ENCODE data around the gene MSLN.

The MSLN gene

DNA sequence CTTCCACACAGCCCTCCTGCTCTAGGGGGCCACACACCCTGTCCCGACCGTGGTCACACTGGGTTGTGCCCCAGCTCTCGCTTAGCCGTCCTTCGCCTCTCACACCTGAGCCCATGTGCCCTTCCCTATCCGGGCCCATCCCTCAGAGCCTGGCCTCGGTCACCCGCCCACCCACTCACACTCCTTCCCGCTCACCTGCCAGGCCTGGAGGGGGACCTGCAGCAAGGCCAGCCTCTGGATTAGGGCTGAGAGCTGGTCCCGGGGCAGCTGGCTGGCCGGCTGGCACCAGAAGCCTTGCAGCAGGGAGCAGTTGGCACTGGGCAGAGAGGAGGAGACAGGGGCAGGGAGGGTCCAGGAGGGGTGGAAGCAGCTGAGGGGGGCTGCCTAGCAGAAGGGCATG is 17.9 kb downstream of the MSLN start:
- no peak for FAIRE-seq

DNA sequence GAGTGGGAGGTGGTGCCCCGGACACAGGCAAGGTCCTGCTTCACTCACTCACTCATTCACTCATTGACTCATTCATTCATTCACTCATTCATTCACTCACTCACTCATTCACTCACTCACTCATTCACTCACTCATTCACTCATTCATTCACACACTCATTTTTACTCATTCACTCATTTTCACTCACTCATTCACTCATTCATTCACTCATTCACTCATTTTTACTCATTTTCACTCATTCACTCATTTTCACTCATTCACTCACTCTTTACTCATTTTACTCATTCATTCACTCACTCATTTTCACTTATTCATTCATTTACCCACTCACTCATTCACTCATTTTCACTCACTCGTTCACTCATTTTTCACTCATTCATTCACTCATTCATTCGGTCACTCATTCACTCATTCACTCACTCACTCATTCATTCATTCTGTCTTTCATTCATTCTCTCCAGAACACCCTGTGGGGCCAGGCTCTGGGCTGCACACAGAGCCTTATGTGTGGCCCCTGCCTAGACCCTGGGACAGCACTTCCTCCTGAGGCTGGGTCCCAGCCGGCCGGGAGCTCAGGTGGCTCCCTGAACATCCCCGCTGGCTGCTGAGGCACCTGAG is 18.5 kb downstream of the MSLN start:
- FAIRE-seq = no peak

DNA sequence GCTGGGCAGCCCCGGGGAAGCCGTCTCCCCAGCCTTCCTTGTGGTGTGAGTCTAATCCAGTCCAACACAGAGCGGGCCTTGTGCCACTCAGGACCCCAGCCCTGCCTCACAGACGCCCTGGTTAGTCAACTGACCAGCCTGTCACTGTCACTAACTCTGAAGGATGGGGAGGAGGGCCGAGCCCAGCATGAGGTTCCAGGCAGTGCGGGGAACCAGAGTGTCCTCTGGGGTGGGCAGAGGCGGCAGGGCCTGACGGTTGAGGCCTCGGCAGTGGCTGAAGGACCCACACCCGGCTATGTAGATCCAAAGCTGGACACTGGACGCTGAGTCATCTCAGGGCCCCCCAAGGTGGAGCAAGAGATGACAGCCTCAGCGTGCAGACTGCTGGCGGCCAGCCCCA is 19.0 kb downstream of the MSLN start:
- FAIRE-seq = no peak

DNA sequence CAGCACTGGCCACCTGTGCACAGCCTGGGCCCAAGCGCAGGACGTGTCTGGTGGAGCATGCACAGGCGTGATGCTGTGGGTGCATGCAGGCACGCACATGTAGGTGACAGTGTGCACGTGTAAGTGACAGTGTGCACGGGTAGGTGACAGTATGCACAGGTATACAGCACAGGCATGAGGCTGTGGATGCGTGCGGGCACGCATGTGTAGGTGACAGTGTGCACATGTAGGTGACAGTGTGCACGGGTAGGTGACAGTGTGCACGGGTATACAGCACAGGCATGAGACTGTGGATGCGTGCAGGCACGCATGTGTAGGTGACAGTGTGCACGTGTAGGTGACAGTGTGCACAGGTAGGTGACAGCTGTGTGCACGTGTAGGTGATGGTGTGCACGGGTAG is 19.8 kb downstream of the MSLN start:
- FAIRE-seq = no peak

DNA sequence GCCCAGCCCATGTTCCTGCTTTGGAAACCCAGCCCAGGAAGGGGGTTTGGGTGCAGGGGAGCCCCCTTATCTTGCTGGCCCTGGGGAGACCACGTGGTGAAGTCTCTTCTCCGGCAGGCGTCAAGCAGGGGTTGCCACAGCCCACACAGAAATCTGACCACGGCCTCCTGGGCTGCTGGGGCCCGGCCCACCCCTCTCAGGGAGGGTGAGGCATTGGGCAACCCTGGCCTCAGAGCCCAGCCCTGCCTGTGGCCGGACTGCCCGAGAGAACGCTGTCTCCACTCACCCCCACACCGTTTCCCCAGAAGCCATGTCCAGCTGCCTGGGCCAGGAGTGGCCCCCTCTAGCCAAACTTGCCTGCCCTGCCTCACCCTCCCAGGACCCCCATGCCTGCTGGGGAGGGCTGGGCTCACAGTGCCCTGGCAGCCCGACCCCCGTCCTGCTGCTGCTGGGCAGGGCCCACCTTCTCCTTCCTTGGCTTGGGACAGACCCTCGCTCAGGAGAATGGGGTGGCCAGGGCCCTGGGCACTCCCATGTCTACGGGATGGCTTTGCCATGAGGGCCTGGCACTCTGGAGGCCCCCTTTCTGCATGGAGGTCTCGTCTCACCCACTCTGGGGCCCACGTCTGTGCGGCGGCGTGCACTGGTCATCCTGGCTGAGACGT is 20.9 kb downstream of the MSLN start:
- no peak for FAIRE-seq

DNA sequence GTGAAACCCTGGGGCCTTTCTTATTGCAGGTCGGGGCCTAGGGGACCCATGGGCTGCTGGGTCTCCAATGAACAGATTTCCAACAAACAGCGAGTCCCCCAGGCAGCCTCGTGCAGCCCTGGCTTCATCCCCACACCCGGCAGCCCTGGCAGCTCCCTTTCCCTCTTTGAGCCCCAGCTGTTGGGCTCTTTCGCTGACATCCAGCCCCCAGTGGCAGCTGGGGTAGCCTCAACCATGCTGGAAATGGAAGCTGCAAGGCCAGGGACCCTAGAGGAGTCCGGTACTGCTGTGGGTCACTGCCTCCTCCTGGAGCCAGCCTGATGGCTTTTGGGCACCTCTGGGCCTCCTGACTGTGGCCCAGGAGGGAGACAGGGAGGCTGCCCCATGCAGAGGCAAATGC is 21.7 kb downstream of the MSLN start:
- no peak for FAIRE-seq

DNA sequence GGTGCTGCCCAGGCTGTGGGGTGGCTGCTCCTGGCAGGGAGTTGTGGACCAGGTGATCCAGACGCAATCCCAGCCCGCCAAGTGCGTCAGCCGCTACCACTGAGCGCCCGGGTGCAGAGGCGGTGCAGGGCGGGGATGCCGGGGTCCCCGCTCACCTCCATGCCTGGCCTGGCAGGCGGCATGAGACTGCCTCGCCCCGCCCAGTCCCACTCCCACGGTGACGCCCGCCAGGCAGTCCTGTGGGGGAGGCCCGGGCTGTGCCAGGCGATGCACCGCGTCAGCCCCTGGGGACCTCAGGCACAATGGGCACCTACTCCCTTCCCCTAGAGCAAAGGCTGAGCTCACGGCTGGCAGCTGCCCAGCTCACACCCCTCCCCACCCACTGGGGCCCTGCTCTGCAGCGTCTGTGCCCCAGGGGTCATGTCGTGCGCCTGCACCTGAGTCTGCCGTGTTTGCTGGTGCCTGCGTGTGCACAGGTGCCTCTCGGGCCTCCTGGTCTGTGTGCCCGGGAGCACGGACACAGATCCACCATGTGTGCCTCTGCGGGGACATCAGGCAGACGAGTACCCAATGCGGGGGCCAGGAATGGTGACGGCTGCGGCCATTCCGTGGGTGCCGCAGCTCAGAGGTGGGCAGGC is 22.4 kb downstream of the MSLN start:
- FAIRE-seq = no peak

DNA sequence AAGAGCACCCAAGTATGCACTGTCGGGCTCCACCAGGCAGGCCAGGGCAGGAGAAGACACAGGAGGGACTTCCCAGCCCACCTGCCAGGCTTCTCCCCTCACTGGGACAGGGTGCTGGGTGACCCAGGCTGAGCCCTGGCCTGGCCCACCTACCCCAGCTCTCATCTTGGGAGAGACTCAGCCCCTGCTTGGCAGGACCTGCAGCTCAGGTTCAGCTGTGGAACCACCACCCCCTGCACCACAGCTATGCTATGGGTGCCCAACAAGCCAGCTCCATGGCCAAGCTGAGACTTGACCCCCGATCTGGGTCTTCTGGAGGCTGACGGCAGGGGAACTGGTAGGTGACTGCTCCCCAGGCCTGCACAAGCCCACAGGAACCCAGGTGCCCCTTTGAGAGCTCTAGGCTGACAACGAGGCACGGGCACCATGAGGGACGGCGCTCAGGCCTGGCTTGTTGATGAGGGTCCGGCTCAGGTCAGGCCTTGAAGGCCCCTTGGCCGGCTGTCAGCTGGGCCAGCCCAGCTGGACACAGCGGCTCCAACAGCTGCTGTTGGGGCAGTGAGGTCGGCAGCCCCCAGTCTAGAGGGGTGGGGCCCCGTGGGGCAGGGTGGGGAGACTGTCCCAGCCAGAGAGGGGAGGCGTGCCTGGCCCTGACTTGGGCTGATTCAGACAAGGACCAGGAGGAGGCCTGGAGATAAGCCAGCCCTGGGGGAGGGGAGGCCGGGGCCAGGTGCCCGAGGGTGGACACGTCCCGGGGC is 23.0 kb downstream of the MSLN start:
- no peak for FAIRE-seq

DNA sequence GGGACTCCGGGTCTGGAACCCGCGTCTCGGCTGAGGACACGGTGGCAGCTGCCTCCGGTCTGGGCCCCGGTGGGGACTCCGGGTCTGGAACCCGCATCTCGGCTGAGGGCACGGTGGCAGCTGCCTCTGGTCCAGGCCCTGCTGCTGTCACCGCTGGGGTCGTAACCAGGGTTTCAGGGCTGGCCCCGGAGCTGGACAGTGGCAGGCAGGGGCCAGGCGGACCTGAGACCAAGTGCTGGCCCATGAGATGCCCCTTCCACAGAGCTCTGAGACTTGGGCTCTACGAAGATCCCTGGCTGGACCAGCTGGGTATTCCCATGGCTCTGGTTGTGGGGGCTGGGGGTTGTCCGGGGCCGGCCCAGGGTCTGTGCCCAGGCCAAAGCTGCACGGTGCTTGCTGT is 23.9 kb downstream of the MSLN start:
- FAIRE-seq = no peak

DNA sequence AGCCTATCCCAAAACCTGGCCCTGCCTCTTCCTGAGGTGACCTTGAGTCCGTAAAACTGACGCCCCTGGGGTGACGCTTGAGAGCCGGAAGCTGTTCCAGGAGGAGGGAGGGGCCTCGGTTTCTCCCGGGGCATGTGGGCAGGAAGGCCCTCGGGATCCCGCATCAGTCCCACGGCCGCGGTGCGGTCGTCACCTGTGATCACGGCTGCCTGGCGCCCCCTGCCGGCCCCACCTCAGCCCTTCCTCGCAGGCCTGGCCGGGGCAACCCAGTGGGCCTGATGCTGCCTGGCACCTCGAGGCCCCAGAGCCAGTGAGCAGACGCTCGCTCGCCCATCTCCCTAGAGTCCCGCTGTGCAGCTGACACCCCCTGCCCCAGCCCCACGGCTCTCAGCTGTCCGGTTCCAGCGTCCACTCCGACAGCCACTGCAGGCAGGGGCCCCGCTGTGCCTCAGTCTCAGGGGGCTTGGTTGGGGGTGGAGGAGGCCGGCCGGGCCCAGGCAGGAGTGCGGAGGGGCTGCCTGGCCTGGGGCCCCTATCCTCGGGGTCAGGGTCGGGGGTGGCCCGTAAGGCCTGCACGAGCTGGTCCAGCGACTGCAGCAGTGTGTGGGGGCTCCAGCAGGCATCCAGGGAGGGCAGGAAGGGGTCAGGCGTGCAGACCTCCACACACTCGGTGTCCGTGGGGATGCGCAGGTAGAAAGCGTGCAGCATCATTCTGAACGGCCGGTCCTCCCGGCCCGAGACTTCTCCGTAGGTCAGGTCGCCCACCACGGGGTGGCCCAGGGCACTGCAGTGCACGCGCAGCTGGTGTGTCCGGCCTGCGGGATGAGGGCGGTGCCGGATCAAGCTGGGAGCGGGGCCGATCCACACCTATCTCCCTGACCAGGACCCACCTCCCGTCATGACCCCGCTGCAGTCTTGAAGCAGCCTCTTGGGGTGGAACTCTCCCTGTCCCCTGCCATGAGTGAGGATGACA is 25.3 kb downstream of the MSLN start:
- FAIRE-seq = no peak

DNA sequence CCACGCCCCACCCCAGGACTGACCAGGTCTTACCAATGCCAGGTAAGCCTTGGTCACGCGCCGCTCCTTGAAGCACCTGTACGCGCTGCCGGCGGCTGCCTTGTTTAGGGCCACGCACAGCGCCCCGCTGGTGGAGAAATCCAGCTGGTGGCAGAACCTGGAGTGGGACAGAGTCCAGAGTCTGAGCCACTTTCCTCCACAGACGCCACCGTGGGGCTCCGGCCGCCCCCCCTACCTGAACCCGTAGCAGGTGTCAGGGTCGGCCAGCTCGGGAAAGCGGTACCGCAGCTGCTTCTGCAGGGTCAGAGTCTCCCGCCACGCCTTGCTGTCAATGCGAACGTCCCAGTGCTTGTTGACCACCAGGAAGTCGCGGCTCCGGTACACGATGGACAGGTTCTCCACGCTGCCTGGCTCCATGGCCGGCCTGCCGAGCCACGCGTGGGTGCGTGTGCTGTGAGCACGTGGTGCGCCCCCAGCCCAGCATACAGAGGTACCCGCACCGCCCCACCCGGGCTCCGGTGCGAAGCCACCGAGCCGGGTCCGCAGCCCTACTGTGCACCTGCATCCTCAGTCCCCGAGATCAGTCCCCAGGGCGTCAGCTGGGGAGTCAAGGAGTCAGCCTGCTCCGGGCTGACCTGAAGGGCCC is 26.9 kb downstream of the MSLN start:
- FAIRE-seq = no peak

DNA sequence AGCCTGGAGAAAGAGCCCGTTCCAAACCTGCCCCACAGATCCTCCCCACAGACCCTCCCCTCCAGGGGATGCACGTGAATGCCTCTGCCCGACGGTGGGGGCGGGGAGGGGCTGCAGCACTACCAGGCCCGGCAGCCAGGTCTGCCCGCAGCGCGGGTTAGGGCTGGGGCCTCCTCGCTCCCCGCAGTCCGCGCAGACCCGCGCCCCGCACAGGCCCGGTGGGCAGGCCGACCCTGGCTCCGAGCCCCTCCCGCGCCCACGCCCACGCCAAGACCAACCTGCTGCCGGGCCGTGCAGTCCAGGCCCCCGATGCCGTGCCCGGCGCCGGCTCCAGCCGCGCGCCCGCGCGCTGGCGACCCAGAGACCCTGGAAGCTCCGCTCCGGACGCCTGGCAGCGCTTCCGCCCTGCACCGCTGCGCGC is 27.5 kb downstream of the MSLN start, which contains the start of gene RPUSD1:
Gene RPUSD1 (minus strand): TSS at position 404 of the 421 bp plus-strand sequence. CDS start 644 bp downstream, outside the sequence.
- FAIRE-seq = no peak

DNA sequence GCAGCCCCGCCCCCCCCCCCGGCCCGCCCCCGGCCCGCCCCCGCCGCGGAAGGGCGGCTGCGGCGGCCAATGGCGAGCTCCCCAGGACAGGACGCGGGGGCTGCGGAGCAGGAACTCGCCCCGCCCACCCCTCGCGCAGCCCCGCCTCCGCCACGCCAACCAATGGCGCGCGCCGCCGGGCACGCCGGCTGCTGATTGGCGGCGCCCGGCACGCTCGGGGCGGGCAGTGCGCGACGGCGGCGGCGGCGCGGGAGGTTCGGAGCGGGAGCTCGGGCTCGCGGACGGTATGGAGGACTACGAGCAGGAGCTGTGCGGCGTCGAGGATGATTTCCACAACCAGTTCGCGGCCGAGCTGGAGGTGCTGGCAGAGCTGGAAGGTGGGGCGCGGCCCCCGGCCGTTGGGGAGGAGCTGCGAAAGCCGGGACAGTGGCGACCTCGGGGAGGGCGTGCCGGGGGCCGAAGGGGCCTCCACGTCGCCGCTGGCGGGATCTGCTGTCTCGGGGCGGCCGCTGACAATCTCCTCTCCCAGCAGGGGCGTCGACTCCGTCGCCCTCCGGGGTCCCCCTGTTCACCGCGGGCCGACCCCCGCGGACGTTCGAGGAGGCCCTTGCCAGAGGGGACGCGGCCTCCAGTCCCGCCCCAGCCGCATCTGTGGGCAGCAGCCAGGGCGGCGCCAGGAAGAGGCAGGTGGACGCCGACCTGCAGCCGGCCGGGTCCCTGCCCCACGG is 28.0 kb downstream of the MSLN start, which contains the start of gene CHTF18:
Gene CHTF18 (plus strand): TSS at position 222 of the 728 bp plus-strand sequence. CDS start 65 bp downstream, at position 287.
- no peak for FAIRE-seq

DNA sequence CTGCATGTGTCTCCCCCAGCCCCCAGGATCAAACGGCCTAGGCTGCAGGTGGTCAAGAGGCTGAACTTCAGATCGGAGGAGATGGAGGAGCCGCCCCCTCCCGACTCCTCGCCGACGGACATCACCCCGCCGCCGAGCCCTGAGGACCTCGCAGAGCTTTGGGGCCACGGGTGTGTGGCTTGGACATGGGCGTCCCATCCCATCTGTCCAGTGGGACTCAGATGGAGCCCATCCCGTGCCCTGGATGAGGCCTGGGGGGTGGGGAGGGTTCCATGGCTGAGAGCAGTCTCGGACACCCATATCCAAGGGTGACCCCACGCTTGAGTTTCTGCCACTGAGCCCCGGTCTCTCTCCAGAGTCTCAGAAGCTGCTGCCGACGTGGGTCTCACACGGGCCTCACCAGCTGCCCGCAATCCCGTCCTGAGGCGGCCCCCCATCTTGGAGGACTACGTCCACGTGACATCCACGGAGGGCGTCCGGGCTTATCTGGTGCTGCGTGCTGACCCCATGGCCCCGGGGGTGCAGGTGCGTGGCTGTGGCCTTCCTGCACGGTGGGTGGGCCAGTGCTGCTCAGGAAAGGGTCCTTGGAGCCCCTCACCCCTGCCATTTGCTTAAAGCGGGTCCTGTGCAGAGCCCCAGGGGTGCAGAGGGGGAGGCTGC is 28.8 kb downstream of the MSLN start:
- no peak for FAIRE-seq

DNA sequence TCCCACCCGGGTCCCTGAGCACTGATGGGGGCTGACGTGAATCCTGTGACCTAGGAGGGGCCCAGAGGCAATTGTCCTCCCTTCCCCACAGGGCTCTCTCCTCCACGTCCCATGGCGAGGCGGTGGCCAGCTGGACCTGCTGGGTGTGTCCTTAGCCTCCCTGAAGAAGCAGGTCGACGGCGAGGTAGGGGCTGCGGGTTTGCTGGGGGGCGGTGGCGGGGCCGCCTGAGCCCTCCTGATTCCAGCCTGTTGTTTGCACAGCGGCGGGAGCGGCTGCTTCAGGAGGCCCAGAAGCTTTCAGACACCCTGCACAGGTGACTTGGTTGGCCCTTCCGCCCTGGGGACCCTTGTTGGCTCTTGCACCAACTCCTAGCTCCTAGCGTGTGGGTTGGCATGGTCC is 29.6 kb downstream of the MSLN start:
- FAIRE-seq = no peak

DNA sequence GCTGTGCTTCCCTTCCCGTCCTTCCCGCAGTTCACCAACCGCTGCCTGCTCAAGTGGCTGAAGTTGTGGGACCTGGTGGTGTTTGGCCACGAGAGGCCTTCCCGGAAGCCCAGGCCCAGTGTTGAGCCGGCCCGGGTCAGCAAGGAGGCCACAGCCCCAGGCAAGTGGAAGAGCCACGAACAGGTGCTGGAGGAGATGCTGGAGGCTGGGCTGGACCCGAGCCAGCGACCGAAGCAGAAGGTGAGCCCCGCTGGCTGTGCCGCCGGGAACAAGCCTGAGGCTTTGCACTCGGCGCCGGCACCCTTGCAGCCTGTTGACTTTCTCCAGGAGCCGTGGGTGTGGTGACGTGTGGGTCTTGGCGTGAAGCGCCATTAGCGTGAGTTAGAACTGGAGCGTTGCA is 30.6 kb downstream of the MSLN start:
- no peak for FAIRE-seq

DNA sequence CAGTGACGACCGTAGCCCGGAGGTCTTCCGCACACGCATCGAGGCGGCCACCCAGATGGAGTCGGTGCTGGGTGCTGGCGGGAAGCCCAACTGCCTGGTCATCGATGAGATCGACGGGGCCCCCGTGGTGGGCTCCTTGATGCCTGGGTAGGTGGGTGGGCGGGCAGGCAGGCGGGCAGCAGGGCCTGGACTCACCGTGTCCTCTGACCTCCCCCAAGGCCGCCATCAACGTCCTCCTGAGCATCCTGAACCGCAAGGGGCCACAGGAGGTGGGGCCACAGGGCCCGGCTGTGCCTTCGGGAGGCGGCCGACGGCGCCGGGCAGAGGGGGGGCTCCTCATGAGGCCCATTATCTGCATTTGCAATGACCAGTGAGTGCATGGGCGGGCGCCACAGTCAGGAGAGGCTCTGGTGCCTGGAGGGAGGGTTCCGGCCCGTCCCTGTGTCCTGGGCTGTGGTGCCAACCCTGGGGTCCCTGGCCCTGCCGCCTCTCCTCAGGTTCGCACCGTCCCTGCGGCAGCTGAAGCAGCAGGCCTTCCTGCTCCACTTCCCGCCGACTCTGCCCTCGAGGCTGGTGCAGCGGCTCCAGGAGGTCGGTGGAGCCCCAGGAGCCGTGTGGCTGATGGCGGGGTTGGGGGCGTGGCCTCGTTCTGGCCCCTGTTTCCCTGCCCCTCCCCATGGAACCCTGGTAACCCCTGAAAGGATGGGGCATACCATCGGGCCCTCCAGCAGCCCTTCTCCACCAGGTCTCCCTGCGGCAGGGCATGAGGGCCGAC is 31.9 kb downstream of the MSLN start:
- FAIRE-seq = no peak

DNA sequence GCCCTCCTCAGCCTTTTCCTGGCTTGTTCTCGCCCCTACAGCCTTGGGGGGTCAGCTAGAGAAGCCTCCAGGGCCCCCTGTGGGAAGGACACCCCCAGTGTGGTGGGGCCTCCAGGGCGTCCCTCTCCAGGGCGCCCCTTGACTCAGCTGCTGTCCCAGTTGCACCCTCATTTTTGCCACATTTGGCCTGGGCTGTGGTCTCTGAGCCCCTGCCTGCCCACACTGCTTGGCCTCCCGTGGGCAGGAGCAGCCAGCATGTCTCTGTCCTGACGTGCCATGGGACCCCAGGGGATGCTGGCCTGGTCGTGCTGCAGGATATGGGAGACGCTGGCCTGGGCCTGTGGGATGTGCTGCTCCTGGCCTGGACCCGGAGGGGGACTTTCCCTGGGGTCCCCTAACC is 32.9 kb downstream of the MSLN start:
- FAIRE-seq = no peak

DNA sequence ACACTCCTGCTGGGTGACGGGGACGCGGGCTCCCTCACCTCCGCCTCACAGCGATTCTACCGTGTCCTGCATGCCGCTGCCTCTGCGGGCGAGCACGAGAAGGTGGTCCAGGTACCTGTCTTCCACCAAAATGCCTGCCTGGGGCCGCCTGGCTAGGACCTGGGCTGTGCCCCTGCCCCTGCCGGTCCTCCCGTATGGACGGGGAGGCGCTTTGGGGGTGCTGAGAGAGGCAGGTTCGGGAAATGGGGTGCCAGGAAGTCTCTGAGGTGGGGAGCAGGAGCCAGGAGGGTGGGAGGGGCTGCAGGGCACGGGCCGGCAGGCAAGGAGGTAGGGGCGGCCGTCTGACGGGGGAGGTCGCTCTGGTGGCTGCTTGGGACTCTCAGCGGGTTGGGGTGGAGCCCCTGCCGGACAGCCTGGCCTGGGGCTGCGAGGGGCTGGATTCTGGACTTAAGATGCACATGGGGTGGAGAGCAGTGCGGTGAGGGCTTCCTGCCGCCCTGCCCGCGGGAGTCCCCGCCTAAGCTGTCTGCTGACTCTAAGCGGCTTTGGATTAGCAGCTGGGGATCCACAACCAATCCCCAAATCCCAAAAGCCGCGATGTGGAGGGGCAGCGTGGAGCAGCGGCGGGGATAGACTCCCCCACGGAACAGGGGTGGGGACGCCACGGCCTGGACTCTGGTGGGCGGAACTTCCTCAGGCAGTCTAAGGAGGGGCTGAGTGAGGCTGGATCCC is 33.7 kb downstream of the MSLN start:
- no peak for FAIRE-seq

Data from endometrium (tissue), 2 donors.